HG02642 (cell line): ENCODE results near the gene FNIP2.
"Not testable (repeated sequence)": the region's sequence is repeated elsewhere in the genome, so short reads cannot be mapped to it uniquely, and the experiment has no call there.

Experiments used
- ATAC-seq: cut with Tn5 transposase; IDR thresholded peaks from one replicate; pipeline ENCODE4 v1.9.1; 2021; ENCODE audit warnings: mild to moderate bottlenecking; ENCODE audit not compliant: unreplicated experiment, poor library complexity

Gene FNIP2

DNA sequence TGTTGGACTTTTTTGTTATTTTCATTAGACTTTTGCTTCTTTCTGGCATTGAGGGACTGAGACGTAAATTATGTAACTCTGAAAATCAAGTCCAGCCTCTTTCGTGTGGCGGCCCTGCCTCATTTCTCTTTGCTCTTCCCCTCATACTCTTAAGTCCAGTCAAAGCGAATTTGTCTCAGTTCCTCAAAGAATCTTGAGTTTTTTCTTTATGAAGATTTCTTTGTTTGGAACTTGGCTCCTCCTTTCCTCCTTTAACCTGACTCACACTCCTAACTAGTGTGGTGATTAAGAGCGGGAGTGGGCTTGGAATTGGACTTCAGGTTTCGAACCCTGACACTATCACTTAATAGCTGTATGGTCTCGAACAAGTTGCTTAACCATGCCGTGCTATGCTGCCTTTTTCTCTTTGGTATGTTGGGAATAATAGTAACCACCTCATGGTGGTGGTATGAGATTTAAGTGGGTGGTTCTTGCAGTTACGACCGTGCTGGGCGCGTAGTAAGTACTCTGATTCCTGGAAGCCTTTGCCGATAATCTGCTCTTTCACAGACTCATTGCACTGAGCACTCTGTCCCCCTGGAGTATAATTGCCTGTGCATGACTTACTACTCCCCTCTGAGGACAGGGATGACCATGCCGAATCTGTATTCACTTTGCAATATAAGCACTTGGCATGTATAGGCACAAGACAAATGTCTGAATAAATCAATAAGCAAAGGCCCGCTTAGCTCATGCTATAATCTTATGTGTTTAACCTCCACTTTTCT lies 19.1 kb downstream of the FNIP2 start:
- ATAC-seq = no peak

DNA sequence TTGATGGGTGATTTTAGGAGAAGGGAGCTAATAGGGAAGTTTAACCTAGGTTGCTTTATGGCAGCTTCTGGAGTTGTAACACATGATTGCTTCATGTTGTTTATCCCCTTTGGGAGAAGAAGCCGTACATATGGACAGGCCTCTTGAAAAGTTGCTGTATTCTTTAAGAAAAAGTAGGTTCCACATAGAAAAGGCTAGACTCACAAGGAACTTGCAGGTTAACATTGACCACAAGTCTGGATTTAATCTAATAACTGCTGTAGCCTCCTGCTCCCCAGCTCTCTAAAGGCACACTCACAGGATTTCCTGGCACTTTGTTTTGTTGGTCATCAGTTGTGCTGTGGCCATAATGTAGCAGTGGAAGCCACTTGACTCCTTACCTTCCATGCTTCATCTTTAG lies 19.7 kb downstream of the FNIP2 start:
- no peak for ATAC-seq

DNA sequence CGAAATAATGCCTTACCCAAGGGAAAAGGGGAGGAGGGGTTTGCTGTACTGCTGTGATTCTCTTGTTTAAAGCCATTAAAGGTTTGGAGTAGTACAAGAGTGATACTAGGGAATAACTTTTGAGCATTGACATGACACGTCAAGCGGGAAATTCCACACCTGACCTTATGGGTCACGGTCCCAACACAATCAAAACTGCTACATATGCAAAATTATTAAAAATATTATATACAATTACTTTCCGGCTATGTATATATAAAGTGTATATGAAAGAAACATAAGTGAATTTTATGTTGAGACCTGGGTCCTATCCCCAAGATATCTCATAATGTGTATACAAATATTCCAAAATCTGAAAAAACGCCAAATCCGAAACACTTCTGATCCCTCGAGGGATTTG lies 21.0 kb downstream of the FNIP2 start:
- no peak for ATAC-seq

GRCh38 chr4:158793021-158793420 lies 24.2 kb downstream of the FNIP2 start:
- ATAC-seq = no peak

- ATAC-seq = not testable (repeated sequence)
Observed at GRCh38 chr4:158793430-158793829, 24.6 kb downstream of the FNIP2 start.

DNA sequence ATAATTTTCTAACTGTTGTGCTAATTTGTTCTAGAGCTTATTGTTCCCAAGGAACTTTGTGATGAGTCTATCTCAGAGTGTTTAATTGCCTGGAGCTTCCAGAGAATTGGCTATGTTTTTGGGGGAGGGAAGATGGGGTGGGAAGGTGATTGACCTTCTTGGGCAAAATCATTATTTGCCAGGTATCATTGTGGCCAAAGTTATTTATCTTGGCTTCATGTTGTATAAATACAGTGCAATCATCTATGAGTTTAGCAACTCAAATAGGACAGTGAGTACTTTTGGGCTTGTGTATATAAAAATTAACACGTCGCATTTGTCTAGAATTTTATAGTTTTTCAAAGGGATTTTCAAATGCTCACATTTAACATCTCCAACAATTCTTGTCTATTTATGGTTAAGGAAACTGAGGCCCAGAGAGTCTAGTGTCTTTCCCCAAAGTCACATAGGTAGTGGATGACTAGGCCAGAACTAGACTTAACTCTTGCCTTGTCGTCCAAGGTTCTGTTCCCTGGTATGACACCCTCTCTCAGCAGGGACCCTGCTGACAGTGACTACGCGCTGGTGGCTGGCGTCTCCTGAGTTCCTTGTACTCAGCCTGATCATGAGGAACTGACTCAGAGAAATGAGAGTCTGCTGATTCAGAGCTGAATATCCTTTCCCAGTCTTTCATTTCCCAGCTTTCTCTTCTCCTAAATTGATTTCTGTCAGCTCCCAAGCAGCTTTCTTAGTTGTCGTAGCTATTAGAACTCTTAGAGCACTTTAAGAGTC lies 27.7 kb downstream of the FNIP2 start:
- ATAC-seq = no peak

DNA sequence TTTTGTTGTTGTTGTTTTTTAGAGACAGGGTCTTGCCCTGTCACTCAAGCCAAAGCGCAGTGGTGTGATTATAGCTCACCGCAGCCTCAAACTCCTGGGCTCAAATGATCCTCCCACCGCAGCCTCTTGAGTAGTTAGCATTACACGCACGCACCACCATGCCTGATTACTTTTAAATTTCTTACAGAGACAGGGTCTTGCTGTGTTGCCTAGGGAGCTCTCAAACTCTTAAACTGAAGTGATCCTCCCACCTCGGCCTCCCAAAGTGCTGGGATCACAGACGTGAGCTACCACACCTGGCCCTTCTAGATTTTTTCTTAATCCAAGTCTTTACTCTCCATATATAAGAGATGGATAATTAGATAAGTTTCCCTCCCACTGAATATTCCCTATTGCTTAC lies 29.2 kb downstream of the FNIP2 start:
- no peak for ATAC-seq

- no peak for ATAC-seq
Observed at GRCh38 chr4:158799013-158799770, 30.4 kb downstream of the FNIP2 start.

DNA sequence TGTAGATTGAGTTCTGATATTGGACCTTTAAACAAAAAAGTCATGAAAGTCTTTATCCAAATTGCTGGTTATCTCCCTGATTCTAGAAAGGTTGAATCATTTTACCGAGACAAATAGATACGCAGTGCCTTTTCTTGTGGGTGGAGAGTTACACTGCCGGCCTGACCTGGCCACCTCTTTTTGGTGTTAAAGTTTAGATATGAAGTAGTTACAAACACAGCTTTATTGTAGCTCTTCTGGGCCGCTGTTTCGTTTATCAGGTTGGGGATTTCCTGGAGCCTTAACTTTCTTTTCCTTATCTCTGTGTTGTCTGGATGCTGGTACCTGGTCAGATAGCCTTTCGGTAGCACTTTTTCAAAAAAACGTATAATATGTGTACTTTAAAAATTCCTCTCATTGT lies 31.0 kb downstream of the FNIP2 start:
- ATAC-seq = no peak

GRCh38 chr4:158801066-158801465 lies 32.2 kb downstream of the FNIP2 start:
- no peak for ATAC-seq

GRCh38 chr4:158801677-158802076 lies 32.9 kb downstream of the FNIP2 start:
- no peak for ATAC-seq

DNA sequence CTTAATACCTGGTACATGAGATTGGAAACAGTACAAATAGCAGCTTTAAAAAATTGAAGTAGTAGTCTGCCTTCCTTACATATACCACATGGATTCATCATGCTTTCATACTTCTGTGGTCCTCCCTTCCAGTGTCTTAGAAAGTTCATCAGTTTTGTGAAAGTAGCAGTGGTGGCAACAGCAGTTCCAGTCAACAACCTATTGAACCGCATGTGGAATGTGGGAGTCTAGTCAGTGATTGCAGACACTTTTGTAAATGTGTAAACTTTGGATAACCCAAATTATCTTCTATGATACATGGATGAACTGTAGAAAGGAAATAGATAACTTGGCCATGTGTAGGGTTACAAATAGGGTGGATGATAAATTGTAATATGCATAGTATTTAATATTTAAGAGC lies 34.1 kb downstream of the FNIP2 start:
- no peak for ATAC-seq

DNA sequence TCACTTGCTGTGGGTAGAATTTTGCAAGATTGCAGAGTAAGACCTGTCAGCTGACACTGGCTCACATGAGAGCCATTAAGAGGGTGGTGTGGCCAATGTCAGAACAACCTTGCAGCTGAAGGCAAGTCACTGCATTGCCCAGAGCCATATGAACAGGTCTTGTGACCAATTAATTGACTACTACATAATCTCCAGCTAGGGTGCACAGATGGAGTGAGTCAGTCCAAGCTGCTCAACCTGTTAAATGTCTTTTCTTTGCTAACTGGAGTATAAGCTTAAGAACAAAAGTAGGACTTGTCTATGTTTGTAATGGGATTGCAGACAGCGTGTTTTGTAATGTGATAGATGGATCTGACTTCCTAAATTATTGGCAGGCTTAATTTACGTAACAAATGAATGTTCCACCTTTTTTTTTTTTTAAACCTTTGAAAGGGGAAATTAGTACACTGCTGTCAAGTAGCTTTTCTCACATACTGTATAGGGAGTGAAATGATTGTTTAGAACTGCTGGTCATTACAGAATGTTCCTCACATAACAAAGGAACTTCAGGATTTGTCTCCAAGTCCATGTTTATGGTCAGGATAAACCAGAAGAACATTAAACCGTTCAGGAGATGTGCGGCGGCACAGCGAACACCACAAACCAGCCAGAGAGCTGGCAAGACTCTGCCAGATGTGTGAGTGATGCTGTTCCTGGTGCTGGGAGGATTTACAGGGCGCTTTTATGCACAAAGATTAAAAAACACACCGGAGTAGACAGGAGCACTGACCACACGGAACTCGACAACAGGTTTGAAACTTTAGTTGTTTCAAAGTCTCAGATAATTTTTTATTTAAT lies 37.0 kb downstream of the FNIP2 start:
- ATAC-seq = no peak

DNA sequence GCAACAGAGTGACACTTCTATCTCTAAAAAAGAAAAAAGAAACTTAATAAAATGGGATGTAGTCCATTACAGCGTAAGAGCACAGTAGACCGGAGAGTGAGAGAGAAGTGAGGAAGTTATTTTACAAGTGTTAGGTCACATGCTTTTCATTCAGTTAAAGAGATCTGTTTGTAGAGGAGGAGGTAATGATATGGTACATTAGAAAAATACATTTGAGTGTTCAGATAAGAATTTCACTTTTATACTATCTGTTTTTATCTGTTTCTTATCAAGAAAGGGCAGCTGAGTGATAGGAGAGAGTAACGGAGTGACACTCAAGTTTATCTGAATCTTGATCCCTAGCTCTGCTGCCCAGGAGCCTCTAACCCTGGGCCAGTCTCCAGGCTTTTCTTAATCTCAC lies 38.9 kb downstream of the FNIP2 start:
- no peak for ATAC-seq

GRCh38 chr4:158808399-158808798 lies 39.6 kb downstream of the FNIP2 start:
- no peak for ATAC-seq

- not testable (repeated sequence) for ATAC-seq
Observed at GRCh38 chr4:158809208-158809607, 40.4 kb downstream of the FNIP2 start.

DNA sequence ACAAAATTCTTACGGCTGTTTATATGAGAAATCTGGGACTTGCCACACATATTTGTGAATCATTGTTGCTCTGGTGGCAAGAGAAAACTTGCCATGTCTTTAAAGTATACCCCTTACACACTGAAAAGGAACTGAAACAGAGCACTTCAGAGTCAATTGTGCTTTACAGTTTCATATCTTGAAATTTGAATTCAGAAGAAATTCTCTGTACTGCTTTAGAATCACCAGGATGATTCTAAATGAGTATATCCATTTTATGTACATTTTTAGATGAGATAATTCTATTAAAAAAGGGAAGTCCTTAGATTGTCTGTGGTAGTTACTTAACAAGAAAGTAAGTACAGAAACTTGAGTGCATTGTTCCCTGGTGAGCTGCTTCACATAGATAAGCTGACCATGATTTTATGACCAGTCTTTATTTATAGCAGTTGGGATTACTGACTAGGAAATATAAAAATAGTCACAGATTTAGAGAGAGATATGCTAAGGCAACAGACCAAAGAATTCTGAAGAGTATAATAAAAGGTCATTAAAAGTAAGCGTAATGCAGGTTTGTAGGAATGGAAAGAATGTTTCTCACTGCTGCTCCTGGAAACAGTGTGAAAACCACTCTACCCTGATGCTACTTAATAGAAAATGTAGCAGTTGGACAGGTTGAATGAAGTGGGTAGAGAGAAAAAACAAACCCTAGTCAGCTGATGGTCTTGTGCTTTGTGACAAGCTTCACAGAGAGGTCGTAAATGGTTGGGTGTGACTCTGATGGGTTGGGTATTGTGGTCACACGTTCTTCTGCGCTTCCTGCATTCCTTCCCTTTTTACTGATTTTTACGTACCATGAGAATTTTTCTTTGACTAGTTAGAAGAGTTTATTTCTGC lies 41.0 kb downstream of the FNIP2 start:
- peak; percentile 75 for ATAC-seq

GRCh38 chr4:158810487-158811215 lies 41.8 kb downstream of the FNIP2 start:
- peak; percentile 21 for ATAC-seq

- ATAC-seq = peak; percentile 4
Observed at GRCh38 chr4:158811216-158811540, 42.4 kb downstream of the FNIP2 start.
